Smooth muscle cell (in vitro differentiated cells): ENCODE measurements around the gene KRT37. TPM values are rescaled to one million over a fixed set of nuclear protein-coding genes. Genes with fewer than 3 reads are reported as not detected.

Experiments used
- DNase-seq: peaks from one replicate; lab custom pipeline; 2025; ENCODE audit not compliant: unreplicated experiment; lab: John Stamatoyannopoulos, UW
- H2AFZ ChIP-seq: fragments of 200-600 bp; sonication (generic); 2 replicates; pipeline ENCODE4 v1.6.0; 2016; ENCODE audit warnings: antibody characterized with exemption, low read depth, mild to moderate bottlenecking
- H3F3A ChIP-seq: fragments of 200-600 bp; sonication (generic); 2 replicates; pipeline ENCODE4 v1.6.0; 2017; ENCODE audit warnings: antibody characterized with exemption, low read depth
- H3K27ac ChIP-seq: fragments of 200-600 bp; sonication (generic); 2 replicates; pipeline ENCODE4 v1.5.1; 2016; ENCODE audit warnings: low read depth, mild to moderate bottlenecking
- H3K27me3 ChIP-seq: fragments of 200-600 bp; sonication (generic); 2 replicates; pipeline ENCODE4 v1.6.1; 2016; ENCODE audit warnings: low read depth, mild to moderate bottlenecking
- H3K36me3 ChIP-seq: fragments of 200-600 bp; sonication (generic); 2 replicates; pipeline ENCODE4 v1.5.1; 2016; ENCODE audit warnings: low read depth
- H3K4me1 ChIP-seq: fragments of 200-600 bp; sonication (generic); 2 replicates; pipeline ENCODE4 v1.5.1; 2016; ENCODE audit warnings: low read depth
- H3K4me2 ChIP-seq: fragments of 200-600 bp; sonication (generic); 2 replicates; pipeline ENCODE4 v1.6.0; 2016; ENCODE audit warnings: mild to moderate bottlenecking
- H3K4me3 ChIP-seq: fragments of 200-600 bp; sonication (generic); 2 replicates; pipeline ENCODE4 v1.5.1; 2016; ENCODE audit warnings: mild to moderate bottlenecking
- H3K79me2 ChIP-seq: fragments of 200-600 bp; sonication (generic); 2 replicates; pipeline ENCODE4 v1.6.0; 2016; ENCODE audit warnings: low read depth, mild to moderate bottlenecking
- H3K9ac ChIP-seq: fragments of 200-600 bp; sonication (generic); 2 replicates; pipeline ENCODE4 v1.6.0; 2016; ENCODE audit warnings: low read depth
- H3K9me3 ChIP-seq: fragments of 200-600 bp; sonication (generic); replicated peaks from 2 replicates; pipeline ENCODE4 v1.5.1; 2016; ENCODE audit warnings: low read depth
- H4K20me1 ChIP-seq: fragments of 200-600 bp; sonication (generic); 2 replicates; pipeline ENCODE4 v1.6.0; 2016; ENCODE audit warnings: low read depth
- WGBS: methylation state at CpG from one replicate; pipeline ENCODE4 v1.1.7; 2016; ENCODE audit warnings: low lambda C conversion rate; 5-methylcytosine and 5-hydroxymethylcytosine counted together
- polyA plus RNA-seq: library from polyadenylated mRNA; unstranded; fragments of >200 nt; fragmentation: Nextera tagmentation; extraction: Ambion mirVana; gene quantifications from 2 replicates; pipeline ENCODE4 v1.2.1, GENCODE V29; 2016
- total RNA-seq: library from RNA; depleted of rRNA; stranded (reverse); fragments of >200 nt; gene quantifications from 2 replicates; pipeline ENCODE4 v1.2.3, GENCODE V29; 2014
- TF ChIP-seq, protein P1 (sequence below): fragments of 200-600 bp; sonication (generic); IDR thresholded peaks from 2 replicates; pipeline ENCODE4 v1.5.1; 2017; ENCODE audit warnings: borderline replicate concordance, mild to moderate bottlenecking, antibody characterized with exemption; ENCODE audit not compliant: insufficient read depth, poor library complexity, severe bottlenecking

KRT37 gene
- total and polyA plus RNA-seq, 2 experiments from 2014 or later: 0.40 TPM; not detected in 1

DNA sequence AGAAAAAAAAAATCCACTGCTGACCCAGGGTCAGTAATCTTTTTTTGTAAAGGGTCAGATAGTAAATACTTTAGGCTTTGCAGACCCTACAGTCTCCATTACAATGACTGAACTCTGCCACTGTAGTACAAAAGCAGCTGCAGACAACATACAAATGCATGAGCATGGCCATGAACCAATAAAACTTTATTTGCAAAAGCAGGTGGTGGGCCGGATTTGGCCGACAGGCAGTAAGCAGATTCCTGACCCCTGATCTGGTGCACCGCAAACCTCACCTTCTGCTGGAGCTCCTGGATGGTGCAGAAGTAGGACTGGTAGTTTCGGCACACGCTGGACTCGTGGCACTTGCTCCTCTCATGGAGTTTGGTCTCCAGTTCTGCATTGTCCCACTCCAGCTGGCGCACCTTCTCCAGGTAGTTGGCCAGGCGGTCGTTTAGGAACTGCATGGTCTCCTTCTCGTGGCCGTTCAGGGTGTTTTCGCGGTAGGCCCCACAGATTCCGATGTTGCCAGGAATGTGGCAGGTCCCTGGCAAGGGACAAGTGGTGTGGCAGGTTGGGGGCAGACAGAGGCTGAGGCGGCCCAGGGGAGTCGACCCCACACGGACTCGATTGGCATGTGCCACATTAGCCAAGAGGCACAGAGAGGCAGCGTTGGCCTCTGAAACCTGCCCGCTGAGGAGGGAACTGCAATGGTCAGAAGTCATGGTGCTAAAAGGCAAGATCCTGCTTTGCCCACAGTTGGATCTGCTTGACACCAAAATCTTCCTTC, 13.1 kb downstream of the KRT37 start:
- TF ChIP-seq, protein P1, sequence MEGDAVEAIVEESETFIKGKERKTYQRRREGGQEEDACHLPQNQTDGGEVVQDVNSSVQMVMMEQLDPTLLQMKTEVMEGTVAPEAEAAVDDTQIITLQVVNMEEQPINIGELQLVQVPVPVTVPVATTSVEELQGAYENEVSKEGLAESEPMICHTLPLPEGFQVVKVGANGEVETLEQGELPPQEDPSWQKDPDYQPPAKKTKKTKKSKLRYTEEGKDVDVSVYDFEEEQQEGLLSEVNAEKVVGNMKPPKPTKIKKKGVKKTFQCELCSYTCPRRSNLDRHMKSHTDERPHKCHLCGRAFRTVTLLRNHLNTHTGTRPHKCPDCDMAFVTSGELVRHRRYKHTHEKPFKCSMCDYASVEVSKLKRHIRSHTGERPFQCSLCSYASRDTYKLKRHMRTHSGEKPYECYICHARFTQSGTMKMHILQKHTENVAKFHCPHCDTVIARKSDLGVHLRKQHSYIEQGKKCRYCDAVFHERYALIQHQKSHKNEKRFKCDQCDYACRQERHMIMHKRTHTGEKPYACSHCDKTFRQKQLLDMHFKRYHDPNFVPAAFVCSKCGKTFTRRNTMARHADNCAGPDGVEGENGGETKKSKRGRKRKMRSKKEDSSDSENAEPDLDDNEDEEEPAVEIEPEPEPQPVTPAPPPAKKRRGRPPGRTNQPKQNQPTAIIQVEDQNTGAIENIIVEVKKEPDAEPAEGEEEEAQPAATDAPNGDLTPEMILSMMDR: no peak
- no peaks in the 10 kb centered on the region for H3F3A ChIP-seq
- no peaks in the 10 kb centered on the region for H3K4me1 ChIP-seq
- no peak for DNase-seq
- H3K9me3 ChIP-seq: no peaks in the 10 kb centered on the region
- no peaks in the 10 kb centered on the region for H4K20me1 ChIP-seq
- H3K27me3 ChIP-seq: no peaks in the 10 kb centered on the region
- H2AFZ ChIP-seq: no peak overlapping the region
- H3K27ac ChIP-seq: no peak overlapping the region
- H3K4me2 ChIP-seq: no peak overlapping the region
- WGBS: 98% methylated on average over 20 of the region's 20 CpGs
- H3K36me3 ChIP-seq: no peaks in the 10 kb centered on the region
- no peak overlapping the region for H3K9ac ChIP-seq
- H3K4me3 ChIP-seq: no peak overlapping the region
- no peaks in the 10 kb centered on the region for H3K79me2 ChIP-seq

DNA sequence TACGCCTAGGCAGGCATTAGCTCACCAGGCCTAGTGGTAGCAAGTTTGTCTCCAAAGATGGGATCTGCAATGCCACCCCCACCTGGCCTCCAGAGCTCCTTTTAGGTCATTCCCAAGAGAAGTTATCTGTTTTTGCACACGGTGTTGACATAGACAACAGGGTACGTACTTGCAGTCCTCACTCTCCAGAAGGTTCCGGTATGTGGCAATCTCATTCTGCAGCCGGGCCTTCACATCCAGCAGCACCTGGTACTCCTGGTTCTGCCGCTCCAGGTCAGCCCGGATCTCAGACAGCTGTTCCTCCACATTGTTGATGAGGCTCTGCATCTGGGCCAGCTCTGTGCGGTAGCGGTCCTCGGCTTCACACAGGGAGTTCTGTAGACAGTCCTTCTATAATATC, 17.2 kb downstream of the KRT37 start:
- H3F3A ChIP-seq: peaks cover 9% of the 10 kb centered on the region
- no peak overlapping the region for H3K4me3 ChIP-seq
- no peak overlapping the region for H3K27ac ChIP-seq
- H3K79me2 ChIP-seq: no peaks in the 10 kb centered on the region
- H3K36me3 ChIP-seq: no peaks in the 10 kb centered on the region
- H3K9me3 ChIP-seq: no peaks in the 10 kb centered on the region
- no peak for DNase-seq
- WGBS: 96% methylated on average over 10 of the region's 10 CpGs
- H2AFZ ChIP-seq: no peak overlapping the region
- H3K27me3 ChIP-seq: no peaks in the 10 kb centered on the region
- TF ChIP-seq, protein P1: no peak
- no peak overlapping the region for H3K4me2 ChIP-seq
- H3K4me1 ChIP-seq: no peaks in the 10 kb centered on the region
- no peaks in the 10 kb centered on the region for H4K20me1 ChIP-seq
- H3K9ac ChIP-seq: no peak overlapping the region

GRCh38 chr17:41406205-41406604, 18.2 kb downstream of the KRT37 start:
- Histone ChIP-seq H3K4me2 (no peak overlapping the region), H2AFZ (no peak overlapping the region), H3K9ac (no peak overlapping the region), H3F3A (peaks cover 9% of the 10 kb centered on the region), H3K36me3 (no peaks in the 10 kb centered on the region), H4K20me1 (no peaks in the 10 kb centered on the region), H3K79me2 (no peaks in the 10 kb centered on the region), H3K9me3 (no peaks in the 10 kb centered on the region), H3K4me3 (no peak overlapping the region), H3K4me1 (no peaks in the 10 kb centered on the region), H3K27me3 (no peaks in the 10 kb centered on the region), H3K27ac (no peak overlapping the region)
- 78% methylated on average over 5 of the region's 5 CpGs for WGBS
- DNase-seq: no peak
- TF ChIP-seq, protein P1: no peak

DNA sequence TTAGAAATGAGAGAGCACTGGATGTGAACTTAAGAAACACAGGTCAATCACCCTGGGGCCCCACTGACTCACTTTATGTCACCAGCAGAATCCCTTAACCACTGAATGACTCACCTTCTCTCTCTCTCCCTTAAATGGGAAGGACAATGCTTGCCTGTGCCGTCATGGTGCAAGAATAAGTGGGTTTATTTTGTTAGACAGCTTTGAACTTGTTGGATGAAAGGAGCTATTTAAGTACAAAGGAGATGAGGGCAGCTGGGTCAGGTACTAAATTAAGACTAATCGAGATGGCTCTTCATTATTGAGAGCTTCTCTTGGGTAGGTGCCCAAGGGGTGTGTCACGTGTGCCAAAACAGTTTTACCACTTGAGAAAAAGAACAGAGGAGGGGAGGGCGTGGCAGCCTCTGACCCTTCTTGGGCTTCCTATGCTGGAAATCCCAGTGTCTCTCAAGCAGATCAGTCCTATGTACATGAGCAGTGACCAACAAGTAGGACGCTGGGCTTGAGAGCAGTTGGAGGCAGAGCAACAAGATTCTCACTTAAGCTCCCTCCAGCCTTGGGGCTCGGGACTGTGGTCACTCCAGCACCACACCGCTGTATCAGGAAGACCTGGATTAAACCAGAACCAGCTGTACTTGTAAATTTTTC, 20.2 kb downstream of the KRT37 start:
- Histone ChIP-seq H3K4me2 (peak overlapping the region; percentile 61), H3K9ac (peak overlapping the region; percentile 81), H3K4me3 (no peak overlapping the region), H3K9me3 (no peaks in the 10 kb centered on the region), H3K27me3 (no peaks in the 10 kb centered on the region), H3F3A (peaks cover 9% of the 10 kb centered on the region), H2AFZ (no peak overlapping the region), H3K36me3 (no peaks in the 10 kb centered on the region), H3K4me1 (no peaks in the 10 kb centered on the region), H3K79me2 (no peaks in the 10 kb centered on the region), H4K20me1 (no peaks in the 10 kb centered on the region), H3K27ac (peak overlapping the region; percentile 94)
- DNase-seq: no peak
- 31% methylated on average over 7 of the region's 7 CpGs for WGBS
- TF ChIP-seq, protein P1: no peak
